Kidney tubule cell (primary cell): ENCODE measurements around the gene TMEM150B.
"Not testable (repeated sequence)": the region's sequence is repeated elsewhere in the genome, so short reads cannot be mapped to it uniquely, and the experiment has no call there.

Experiments
- DNase-seq: peaks from one replicate; pipeline ENCODE4 v3.0.0-alpha.2; 2018; ENCODE audit warnings: low spot score

TMEM150B gene

GRCh38 chr19:55339105-55339888, 14.2 kb upstream of the TMEM150B start, which contains the start of gene KMT5C:
Gene KMT5C, plus strand, starts transcription at chr19:55339876. Its CDS starts 2,061 bp downstream, at chr19:55341937.
- DNase-seq = peak; percentile 100

GRCh38 chr19:55336101-55336500, 11.0 kb upstream of the TMEM150B start:
- no peak for DNase-seq

- peak; percentile 55 for DNase-seq
Observed at GRCh38 chr19:55333870-55334269, 8.7 kb upstream of the TMEM150B start.

GRCh38 chr19:55329791-55330190, 4.7 kb upstream of the TMEM150B start:
- peak; percentile 54 for DNase-seq

GRCh38 chr19:55328774-55329318, 3.7 kb upstream of the TMEM150B start:
- not testable (repeated sequence) for DNase-seq

GRCh38 chr19:55324662-55325061, 479 bp downstream of the TMEM150B start:
- no peak for DNase-seq

- no peak for DNase-seq
Observed at GRCh38 chr19:55322204-55322885, 2.8 kb downstream of the TMEM150B start.

GRCh38 chr19:55321466-55322137, 3.5 kb downstream of the TMEM150B start:
- no peak for DNase-seq

GRCh38 chr19:55320844-55321419, 4.2 kb downstream of the TMEM150B start:
- DNase-seq = no peak

- no peak for DNase-seq
Observed at GRCh38 chr19:55319785-55320184, 5.4 kb downstream of the TMEM150B start.

- no peak for DNase-seq
Observed at GRCh38 chr19:55316646-55317045, 8.5 kb downstream of the TMEM150B start.

GRCh38 chr19:55315956-55316525, 9.1 kb downstream of the TMEM150B start:
- peak; percentile 24 for DNase-seq

GRCh38 chr19:55314396-55314795, 10.7 kb downstream of the TMEM150B start:
- no peak for DNase-seq

GRCh38 chr19:55312621-55313512, 12.3 kb downstream of the TMEM150B start:
- no peak for DNase-seq

GRCh38 chr19:55311797-55312196, 13.3 kb downstream of the TMEM150B start:
- no peak for DNase-seq

- no peak for DNase-seq
Observed at GRCh38 chr19:55311397-55311796, 13.7 kb downstream of the TMEM150B start.

- no peak for DNase-seq
Observed at GRCh38 chr19:55310498-55310897, 14.6 kb downstream of the TMEM150B start.

GRCh38 chr19:55309448-55309847, 15.7 kb downstream of the TMEM150B start:
- no peak for DNase-seq

GRCh38 chr19:55308281-55308680, 16.9 kb downstream of the TMEM150B start:
- DNase-seq = no peak

- DNase-seq = no peak
Observed at GRCh38 chr19:55306712-55307111, 18.4 kb downstream of the TMEM150B start.
